Parathyroid adenoma (tissue), 2 donors: ENCODE measurements around the gene OR52I1.

ENCODE experiments used
- H2AFZ ChIP-seq: fragments of 300-600 bp; sonication (generic); one replicate; pipeline ENCODE4 v1.7.0; 2017; ENCODE audit warnings: antibody characterized with exemption, mild to moderate bottlenecking
- H3K27ac ChIP-seq: fragments of 300-600 bp; sonication (generic); one replicate; pipeline ENCODE4 v1.7.0; 2017
- H3K27me3 ChIP-seq: fragments of 300-600 bp; sonication (generic); one replicate; pipeline ENCODE4 v1.7.0; 2017; ENCODE audit warnings: low read length; ENCODE audit not compliant: control insufficient read depth, insufficient read depth
- H3K36me3 ChIP-seq: fragments of 300-600 bp; sonication (generic); one replicate; pipeline ENCODE4 v1.7.0; 2017; ENCODE audit warnings: low read length; ENCODE audit not compliant: control insufficient read depth, insufficient read depth
- H3K4me1 ChIP-seq: fragments of 300-600 bp; sonication (generic); one replicate; pipeline ENCODE4 v1.7.0; 2017; ENCODE audit warnings: control low read depth
- H3K4me2 ChIP-seq: fragments of 300-600 bp; sonication (generic); one replicate; pipeline ENCODE4 v1.7.0; 2017; ENCODE audit warnings: low read length
- H3K4me3 ChIP-seq: fragments of 300-600 bp; sonication (generic); one replicate; pipeline ENCODE4 v1.7.0; 2017; ENCODE audit warnings: low read depth, low read length
- H3K79me2 ChIP-seq: fragments of 300-600 bp; sonication (generic); one replicate; pipeline ENCODE4 v1.7.0; 2017; ENCODE audit warnings: control low read depth
- H3K9ac ChIP-seq: fragments of 300-600 bp; sonication (generic); one replicate; pipeline ENCODE4 v1.7.0; 2017; ENCODE audit warnings: mild to moderate bottlenecking
- H3K9me3 ChIP-seq: fragments of 300-600 bp; sonication (generic); one replicate; pipeline ENCODE4 v1.7.0; 2017; ENCODE audit warnings: low read length; ENCODE audit not compliant: control insufficient read depth
- CTCF ChIP-seq: fragments of 300-600 bp; sonication (generic); IDR thresholded peaks from one replicate; pipeline ENCODE4 v1.7.0; 2017; ENCODE audit warnings: antibody characterized with exemption, mild to moderate bottlenecking
- donor health status: primary hyperparathyroidism.

The OR52I1 gene

GRCh38 chr11:4559527-4560440 is 34.1 kb upstream of the OR52I1 start:
- Histone ChIP-seq H3K36me3 (no peaks in the 10 kb centered on the region), H3K27me3 (no peaks in the 10 kb centered on the region), H3K27ac (no peak overlapping the region), H3K9ac (no peak overlapping the region), H3K4me1 (no peaks in the 10 kb centered on the region), H3K4me2 (peak overlapping the region; percentile 22), H2AFZ (no peak overlapping the region), H3K79me2 (no peaks in the 10 kb centered on the region), H3K4me3 (no peak overlapping the region), H3K9me3 (no peaks in the 10 kb centered on the region)
- no peak for TF ChIP-seq CTCF

GRCh38 chr11:4560467-4560866 is 33.4 kb upstream of the OR52I1 start:
- no peak for TF ChIP-seq CTCF
- Histone ChIP-seq H3K9ac (no peak overlapping the region), H3K79me2 (no peaks in the 10 kb centered on the region), H3K4me3 (no peak overlapping the region), H3K27me3 (no peaks in the 10 kb centered on the region), H3K36me3 (no peaks in the 10 kb centered on the region), H3K27ac (no peak overlapping the region), H3K9me3 (no peaks in the 10 kb centered on the region), H3K4me1 (no peaks in the 10 kb centered on the region), H2AFZ (no peak overlapping the region), H3K4me2 (peak overlapping the region; percentile 22)

- Histone ChIP-seq H2AFZ (no peak overlapping the region), H3K79me2 (no peaks in the 10 kb centered on the region), H3K27ac (no peak overlapping the region), H3K9me3 (no peaks in the 10 kb centered on the region), H3K9ac (no peak overlapping the region), H3K36me3 (no peaks in the 10 kb centered on the region), H3K4me1 (no peaks in the 10 kb centered on the region), H3K4me2 (no peak overlapping the region), H3K27me3 (no peaks in the 10 kb centered on the region), H3K4me3 (no peak overlapping the region)
- no peak for TF ChIP-seq CTCF
Measured at GRCh38 chr11:4565371-4565770, 28.5 kb upstream of the OR52I1 start.

GRCh38 chr11:4569075-4569474 is 24.8 kb upstream of the OR52I1 start:
- no peak overlapping the region for H3K27ac ChIP-seq
- H3K9ac ChIP-seq: no peak overlapping the region
- H3K36me3 ChIP-seq: no peaks in the 10 kb centered on the region
- H3K4me1 ChIP-seq: no peaks in the 10 kb centered on the region
- no peaks in the 10 kb centered on the region for H3K79me2 ChIP-seq
- no peaks in the 10 kb centered on the region for H3K27me3 ChIP-seq
- no peak for TF ChIP-seq CTCF
- no peak overlapping the region for H2AFZ ChIP-seq
- H3K4me3 ChIP-seq: no peak overlapping the region
- H3K9me3 ChIP-seq: no peaks in the 10 kb centered on the region
- no peak overlapping the region for H3K4me2 ChIP-seq

GRCh38 chr11:4576880-4577279 is 17.0 kb upstream of the OR52I1 start:
- Histone ChIP-seq H3K27me3 (no peaks in the 10 kb centered on the region), H3K27ac (no peak overlapping the region), H3K36me3 (no peaks in the 10 kb centered on the region), H3K9me3 (no peaks in the 10 kb centered on the region), H3K9ac (no peak overlapping the region), H3K79me2 (no peaks in the 10 kb centered on the region), H2AFZ (no peak overlapping the region), H3K4me3 (no peak overlapping the region), H3K4me1 (no peaks in the 10 kb centered on the region), H3K4me2 (no peak overlapping the region)
- TF ChIP-seq CTCF: no peak
